Large intestine (tissue), 3 donors: Measurements from ENCODE around the gene TCF7L1. TPM values are rescaled to one million over a fixed set of nuclear protein-coding genes. Genes with fewer than 3 reads are reported as not detected.
A peak's percentile ranks its signal among the peaks of the same experiment; 100 is the strongest.

Experiments
- DNase-seq, 2 donors: peaks; one replicate each; pipeline versions ENCODE4 v3.0.0 to v3.0.0-alpha.2; 2013
- H3K27ac ChIP-seq: one replicate; pipeline ENCODE4 v1.5.1; 2013; ENCODE audit warnings: low read length
- H3K27me3 ChIP-seq: 2 replicates; pipeline ENCODE4 v1.6.1; 2013; ENCODE audit warnings: low read length; ENCODE audit not compliant: control insufficient read depth, insufficient read depth
- H3K36me3 ChIP-seq: 2 replicates; pipeline ENCODE4 v1.6.1; 2013; ENCODE audit warnings: low read length; ENCODE audit not compliant: control insufficient read depth, insufficient read depth
- H3K4me1 ChIP-seq: one replicate; pipeline ENCODE4 v1.6.1; 2013; ENCODE audit warnings: low read length; ENCODE audit not compliant: control insufficient read depth, insufficient read depth
- H3K4me3 ChIP-seq: one replicate; pipeline ENCODE4 v1.5.1; 2013; ENCODE audit warnings: low read length
- H3K9me3 ChIP-seq: one replicate; pipeline ENCODE4 v1.6.1; 2013; ENCODE audit warnings: mild to moderate bottlenecking, low read depth, low read length, moderate library complexity; ENCODE audit not compliant: control insufficient read depth
- WGBS: methylation state at CpG from one replicate; pipeline ENCODE4 v1.1.5; 2013; ENCODE audit warnings: low lambda C conversion rate; ENCODE audit not compliant: insufficient coverage; 5-methylcytosine and 5-hydroxymethylcytosine counted together
- polyA plus RNA-seq: library from polyadenylated mRNA; unstranded; fragments of 120-200 nt; gene quantifications from one replicate; pipeline ENCODE4 v1.2.1, GENCODE V29; 2013

Gene TCF7L1
- polyA plus RNA-seq, 1 donor = 23.1 TPM

- H3K9me3 ChIP-seq = no peaks in the 10 kb centered on the region
- H3K4me1 ChIP-seq = peaks cover 22% of the 10 kb centered on the region
These were observed 28.1 kb downstream of the TCF7L1 start for GRCh38 chr2:85160966-85161960.

GRCh38 chr2:85162746-85163301 is 29.6 kb downstream of the TCF7L1 start:
- Histone ChIP-seq H3K4me1 (peaks cover 22% of the 10 kb centered on the region), H3K4me3 (no peak overlapping the region), H3K36me3 (peaks cover 5% of the 10 kb centered on the region), H3K27me3 (no peaks in the 10 kb centered on the region), H3K9me3 (no peaks in the 10 kb centered on the region), H3K27ac (no peak overlapping the region)
- no peak for DNase-seq
- WGBS = no CpG with 5 or more reads among the region's 8 CpGs

More at GRCh38 chr2:85160966-85161960, 28.1 kb downstream of the TCF7L1 start:
- peak in 1 of 2 donors; percentile 33 for DNase-seq
- no CpG with 5 or more reads among the region's 18 CpGs for WGBS
- H3K4me3 ChIP-seq = no peak overlapping the region
- H3K27ac ChIP-seq = no peak overlapping the region
- no peaks in the 10 kb centered on the region for H3K36me3 ChIP-seq
- no peaks in the 10 kb centered on the region for H3K27me3 ChIP-seq

GRCh38 chr2:85163675-85164074 is 30.5 kb downstream of the TCF7L1 start:
- Histone ChIP-seq H3K27ac (no peak overlapping the region), H3K9me3 (no peaks in the 10 kb centered on the region), H3K36me3 (peaks cover 5% of the 10 kb centered on the region), H3K4me3 (no peak overlapping the region), H3K4me1 (peaks cover 22% of the 10 kb centered on the region), H3K27me3 (no peaks in the 10 kb centered on the region)
- DNase-seq = no peak
- WGBS = no CpG with 5 or more reads among the region's 3 CpGs

- Histone ChIP-seq H3K36me3 (peaks cover 5% of the 10 kb centered on the region), H3K27me3 (no peaks in the 10 kb centered on the region), H3K4me3 (no peak overlapping the region), H3K4me1 (peaks cover 22% of the 10 kb centered on the region), H3K27ac (peak overlapping the region; percentile 31), H3K9me3 (no peaks in the 10 kb centered on the region)
- peak in 1 of 2 donors; percentile 39 for DNase-seq
- WGBS = 40% methylated on average over 1 of the region's 8 CpGs
These were observed 31.0 kb downstream of the TCF7L1 start for GRCh38 chr2:85164145-85164569.

GRCh38 chr2:85165088-85165690 is 32.0 kb downstream of the TCF7L1 start:
- no peak overlapping the region for H3K27ac ChIP-seq
- no peaks in the 10 kb centered on the region for H3K27me3 ChIP-seq
- no peak overlapping the region for H3K4me3 ChIP-seq
- H3K36me3 ChIP-seq = peaks cover 5% of the 10 kb centered on the region
- DNase-seq = no peak
- WGBS = 100% methylated on average over 1 of the region's 9 CpGs
- no peaks in the 10 kb centered on the region for H3K9me3 ChIP-seq
- peaks cover 22% of the 10 kb centered on the region for H3K4me1 ChIP-seq

- H3K27me3 ChIP-seq = no peaks in the 10 kb centered on the region
- H3K9me3 ChIP-seq = no peaks in the 10 kb centered on the region
- no CpG with 5 or more reads among the region's 1 CpG for WGBS
- H3K4me1 ChIP-seq = peaks cover 22% of the 10 kb centered on the region
- no peak overlapping the region for H3K4me3 ChIP-seq
- no peak overlapping the region for H3K27ac ChIP-seq
- peaks cover 5% of the 10 kb centered on the region for H3K36me3 ChIP-seq
- no peak for DNase-seq
These were observed 32.8 kb downstream of the TCF7L1 start for GRCh38 chr2:85166021-85166420.

GRCh38 chr2:85167479-85167878 is 34.3 kb downstream of the TCF7L1 start:
- DNase-seq = no peak
- peaks cover 5% of the 10 kb centered on the region for H3K36me3 ChIP-seq
- no peak overlapping the region for H3K4me3 ChIP-seq
- no peak overlapping the region for H3K27ac ChIP-seq
- peaks cover 19% of the 10 kb centered on the region for H3K4me1 ChIP-seq
- no peaks in the 10 kb centered on the region for H3K9me3 ChIP-seq
- no CpG with 5 or more reads among the region's 10 CpGs for WGBS
- H3K27me3 ChIP-seq = no peaks in the 10 kb centered on the region

GRCh38 chr2:85168942-85169341 is 35.8 kb downstream of the TCF7L1 start:
- Histone ChIP-seq H3K9me3 (no peaks in the 10 kb centered on the region), H3K4me3 (no peak overlapping the region), H3K27me3 (no peaks in the 10 kb centered on the region), H3K4me1 (peaks cover 10% of the 10 kb centered on the region), H3K27ac (no peak overlapping the region), H3K36me3 (peaks cover 5% of the 10 kb centered on the region)
- 100% methylated on average over 2 of the region's 3 CpGs for WGBS
- DNase-seq = no peak

- Histone ChIP-seq H3K4me1 (peaks cover 7% of the 10 kb centered on the region), H3K27me3 (no peaks in the 10 kb centered on the region), H3K27ac (no peak overlapping the region), H3K9me3 (no peaks in the 10 kb centered on the region), H3K4me3 (no peak overlapping the region), H3K36me3 (peaks cover 5% of the 10 kb centered on the region)
- no peak for DNase-seq
- WGBS = no CpG with 5 or more reads among the region's 3 CpGs
These were observed 36.4 kb downstream of the TCF7L1 start for GRCh38 chr2:85169581-85169980.

GRCh38 chr2:85170938-85171475 is 37.8 kb downstream of the TCF7L1 start:
- WGBS = no CpG with 5 or more reads among the region's 6 CpGs
- Histone ChIP-seq H3K4me1 (peaks cover 11% of the 10 kb centered on the region), H3K36me3 (peaks cover 5% of the 10 kb centered on the region), H3K9me3 (no peaks in the 10 kb centered on the region), H3K4me3 (no peak overlapping the region), H3K27me3 (no peaks in the 10 kb centered on the region), H3K27ac (no peak overlapping the region)
- DNase-seq = no peak
